ENCODE results near the gene FRMD3.
"Not testable (repeated sequence)": the region's sequence is repeated elsewhere in the genome, so short reads cannot be mapped to it uniquely, and the experiment has no call there.

FRMD3 gene

DNA sequence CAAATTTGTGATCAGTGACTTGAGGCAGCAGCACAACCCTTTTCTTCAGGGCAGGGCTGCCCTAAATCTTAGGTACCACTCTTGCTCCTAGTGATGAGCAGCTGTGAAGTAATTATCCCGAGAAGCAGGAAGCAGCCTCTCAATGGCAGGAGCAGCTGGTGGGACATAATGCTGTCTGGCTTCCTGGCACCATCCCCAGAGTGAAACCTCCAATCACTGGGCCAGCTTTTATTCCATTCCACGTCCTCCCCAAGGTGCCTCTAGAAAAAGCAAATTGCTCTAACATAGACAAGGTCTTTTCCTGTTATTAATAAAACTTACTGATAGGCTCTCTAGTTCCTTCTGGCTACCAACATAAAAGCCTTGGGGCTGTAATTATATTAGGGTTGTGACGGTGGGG is 154.0 kb downstream of the FRMD3 start:
- DNase-seq: no peak

DNA sequence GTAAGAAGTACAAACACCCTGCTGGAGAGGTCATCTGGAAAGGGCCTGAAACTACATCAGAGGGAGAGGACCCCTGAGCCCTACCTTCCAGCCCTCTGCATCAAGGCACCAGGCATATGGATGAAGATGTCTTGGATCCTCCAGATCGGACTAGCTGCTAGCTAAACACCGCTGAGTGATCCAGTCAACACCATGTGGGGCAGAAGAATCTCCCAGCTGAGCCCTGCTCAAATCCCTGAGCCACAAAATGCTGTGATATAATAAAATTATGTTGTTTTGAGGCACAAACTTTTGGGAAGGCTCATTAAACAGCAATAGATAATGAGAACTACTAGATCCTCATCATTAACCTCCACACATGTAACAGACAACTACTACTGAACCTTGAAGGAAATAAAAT is 155.2 kb downstream of the FRMD3 start:
- no peak for DNase-seq

DNA sequence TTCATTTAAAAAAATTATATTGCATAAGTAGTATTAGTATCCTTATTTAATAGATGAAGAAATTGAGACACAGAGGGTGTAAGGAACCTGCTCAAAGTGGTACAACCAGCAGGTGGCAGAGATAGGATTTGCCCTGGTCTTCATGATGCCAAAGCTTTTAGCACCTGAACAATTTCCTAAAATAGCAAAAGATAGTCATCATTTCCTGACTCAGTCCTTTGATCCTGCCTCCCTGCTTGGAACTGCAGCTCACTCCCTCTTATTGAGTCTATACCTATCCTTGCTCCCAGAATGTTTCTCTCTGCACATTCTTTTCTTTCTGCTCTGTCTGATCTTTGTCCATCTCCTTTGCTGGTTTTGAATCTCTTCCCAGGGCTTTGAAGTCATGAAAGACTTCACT is 155.8 kb downstream of the FRMD3 start:
- no peak for DNase-seq

DNA sequence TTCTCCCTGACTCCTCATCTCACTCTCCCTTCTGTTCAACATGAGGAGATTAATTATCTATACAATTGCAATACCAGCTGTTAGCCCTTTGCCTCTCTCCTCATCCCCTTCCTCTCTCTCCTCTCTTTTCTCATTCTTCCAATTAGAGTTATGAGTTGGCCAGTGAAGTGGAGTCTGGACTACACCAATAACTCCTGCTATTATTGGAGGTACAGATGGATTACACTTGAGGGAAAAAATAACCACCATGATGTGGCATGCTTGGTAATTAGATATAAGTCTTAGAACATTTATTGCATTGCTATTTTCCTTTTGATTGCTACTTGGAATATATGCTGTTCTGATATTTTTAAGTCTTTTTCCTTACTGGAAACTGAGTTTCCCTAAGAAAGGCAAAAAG is 159.2 kb downstream of the FRMD3 start:
- DNase-seq: no peak

DNA sequence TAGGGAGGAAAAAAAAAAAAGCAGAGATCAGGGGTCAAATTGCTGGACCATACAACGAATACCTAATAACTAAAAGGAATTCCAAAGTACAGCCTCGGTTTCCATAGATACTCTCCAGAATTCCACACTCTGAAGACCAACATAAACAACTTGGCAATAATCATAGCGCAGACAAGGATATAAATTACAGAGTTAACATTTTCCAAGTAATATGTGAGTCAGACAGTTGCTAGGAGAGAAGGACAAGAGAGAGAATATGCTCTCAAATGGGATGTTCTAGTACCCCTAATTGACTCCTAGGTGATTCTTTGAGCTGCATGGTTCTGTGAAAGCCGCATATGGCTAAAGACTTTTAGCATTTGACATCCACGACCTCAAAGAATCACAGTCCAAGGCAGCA is 165.2 kb downstream of the FRMD3 start:
- no peak for DNase-seq

DNA sequence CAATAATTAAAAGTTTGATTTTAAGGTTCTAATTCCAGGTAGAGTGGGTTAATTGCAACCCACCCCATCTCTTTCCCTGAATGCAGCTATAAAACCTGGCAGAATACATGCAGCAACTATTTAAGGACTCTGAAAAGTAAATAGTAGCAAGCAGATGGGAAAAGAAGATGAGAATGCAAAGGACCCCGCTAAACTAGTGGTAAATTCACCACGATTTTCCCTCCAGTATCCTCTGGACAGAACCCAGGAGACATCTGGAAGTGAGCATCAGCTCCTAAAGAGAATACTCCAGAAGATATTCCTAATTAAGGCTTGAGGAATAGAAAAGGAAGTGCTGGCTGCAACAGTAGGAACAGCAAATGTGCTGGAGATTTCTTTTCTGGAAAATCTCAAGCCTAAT is 170.9 kb downstream of the FRMD3 start:
- no peak for DNase-seq

DNA sequence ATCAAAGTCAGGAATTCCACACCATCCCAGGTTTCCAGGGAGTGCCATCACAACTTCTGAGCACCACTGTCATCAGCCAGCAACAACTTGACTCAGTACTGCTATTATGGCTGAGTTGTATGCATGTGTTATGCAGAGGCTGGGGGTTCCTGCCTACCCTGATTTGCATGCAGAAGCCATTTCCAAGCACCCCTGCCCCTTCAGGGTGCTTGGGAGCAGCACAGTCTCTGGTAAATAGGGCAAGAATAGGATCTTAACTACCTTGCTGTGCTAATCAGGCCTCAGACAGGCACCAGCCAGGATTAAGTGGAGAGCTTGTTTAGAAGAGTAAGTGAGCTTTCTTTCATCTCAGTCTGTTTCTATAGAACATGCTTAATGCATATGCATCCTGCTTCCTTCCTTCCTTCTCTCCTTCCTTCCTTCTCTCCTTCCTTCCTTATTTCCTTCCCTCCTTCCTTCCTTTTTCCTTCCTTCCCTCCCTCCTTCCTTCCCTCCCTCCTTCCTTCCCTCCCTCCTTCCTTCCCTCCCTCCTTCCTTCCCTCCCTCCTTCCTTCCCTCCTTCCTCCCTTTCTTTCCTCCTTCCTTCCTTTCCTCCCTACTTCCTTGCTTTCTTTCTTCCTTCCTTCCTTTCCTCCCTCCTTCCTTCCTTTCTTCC is 175.7 kb downstream of the FRMD3 start:
- no peak for DNase-seq

DNA sequence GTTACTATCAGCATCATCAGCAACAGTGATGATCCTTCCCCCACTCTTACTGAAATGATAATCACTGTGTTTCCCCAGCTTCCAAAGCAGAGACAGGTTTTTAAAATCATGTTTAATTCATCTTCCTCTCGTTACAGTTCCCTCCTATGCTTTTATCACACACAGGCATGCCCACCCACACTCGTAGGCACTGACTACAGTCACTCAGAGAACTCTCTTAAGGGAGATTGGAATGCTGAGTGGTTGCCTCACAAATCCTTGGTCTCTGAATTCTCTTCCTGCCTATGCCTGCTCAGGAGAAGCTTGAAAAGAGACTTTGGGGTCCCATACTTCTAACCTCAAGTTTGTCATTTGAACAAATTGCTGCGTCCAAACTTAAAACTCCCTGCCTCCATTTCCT is 179.2 kb downstream of the FRMD3 start:
- no peak for DNase-seq

DNA sequence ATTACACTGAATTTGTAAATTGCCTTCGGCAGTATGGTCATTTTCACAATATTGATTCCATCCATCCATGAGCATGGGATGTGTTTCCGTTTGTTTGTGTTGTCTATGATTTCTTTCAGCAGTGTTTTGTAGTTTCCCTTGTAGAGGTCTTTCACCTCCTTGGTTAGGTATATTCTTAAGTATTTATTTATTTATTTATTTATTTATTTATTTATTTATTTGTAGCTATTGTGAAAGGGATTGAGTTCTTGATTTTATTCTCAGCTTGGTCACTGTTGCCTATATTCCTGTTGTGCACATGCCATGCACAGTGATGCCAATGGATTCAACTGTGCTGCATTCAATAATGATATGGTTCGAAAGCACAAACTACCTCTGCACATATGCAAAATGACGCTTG is 179.7 kb downstream of the FRMD3 start:
- not testable (repeated sequence) for DNase-seq

DNA sequence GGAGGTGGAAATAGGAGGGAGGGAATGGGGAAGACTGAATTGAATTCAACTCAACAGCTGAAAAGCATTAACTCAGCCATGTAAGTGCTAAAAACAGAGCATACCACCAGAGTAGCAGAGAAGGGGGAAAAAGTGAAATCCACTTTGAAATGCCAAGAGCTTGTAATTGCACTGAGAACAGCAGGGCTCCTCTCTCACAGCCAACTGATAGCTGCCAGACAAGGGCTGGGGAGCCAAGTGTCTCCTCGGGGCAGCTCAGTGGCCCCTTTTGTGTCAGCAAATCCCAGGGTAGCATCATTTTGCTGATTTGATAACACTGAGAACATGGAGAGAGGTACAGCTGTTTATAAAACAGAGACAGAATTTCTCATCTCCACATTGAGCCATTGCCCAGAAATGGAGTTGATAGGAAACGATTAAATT is 182.5 kb downstream of the FRMD3 start:
- DNase-seq: no peak

DNA sequence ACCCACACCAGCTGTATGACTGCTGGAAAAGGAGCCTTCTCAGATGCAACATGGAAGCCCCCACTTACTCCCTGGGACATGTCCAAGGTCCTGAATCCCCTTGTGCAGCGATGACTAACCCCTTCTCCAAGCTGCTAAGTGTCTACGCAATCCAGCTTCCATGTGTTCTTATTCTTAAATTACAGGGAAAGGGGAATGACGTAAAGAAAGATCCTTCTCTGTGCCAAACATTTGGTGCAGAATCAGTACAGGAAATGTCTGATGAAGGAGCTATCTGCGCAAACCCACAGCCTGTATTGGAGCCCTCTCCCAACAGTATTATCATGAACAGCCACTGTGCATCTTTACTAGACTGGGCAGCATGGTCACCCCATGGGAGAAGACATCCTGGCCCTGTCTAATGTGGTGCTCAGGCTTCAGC is 183.2 kb downstream of the FRMD3 start:
- DNase-seq: no peak

DNA sequence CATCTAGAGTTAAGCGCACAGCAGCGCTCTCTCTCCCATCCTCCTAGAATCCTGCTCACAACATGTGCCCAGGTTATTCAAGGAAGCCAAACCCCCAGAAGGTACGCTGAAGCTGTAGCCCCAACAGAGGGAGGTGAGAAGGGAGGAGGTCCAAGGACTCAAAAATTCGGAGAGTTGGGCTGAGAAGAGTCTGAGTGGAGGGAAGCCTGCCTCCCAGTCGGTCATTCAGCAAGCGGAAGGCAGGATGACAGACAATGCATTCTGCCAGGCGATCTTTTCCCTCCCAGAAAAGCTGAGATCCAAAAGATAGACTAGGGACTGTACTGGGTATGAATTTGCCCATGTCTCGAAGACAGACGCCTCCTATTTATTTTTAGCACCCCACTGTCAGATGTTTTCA is 189.2 kb downstream of the FRMD3 start:
- no peak for DNase-seq

DNA sequence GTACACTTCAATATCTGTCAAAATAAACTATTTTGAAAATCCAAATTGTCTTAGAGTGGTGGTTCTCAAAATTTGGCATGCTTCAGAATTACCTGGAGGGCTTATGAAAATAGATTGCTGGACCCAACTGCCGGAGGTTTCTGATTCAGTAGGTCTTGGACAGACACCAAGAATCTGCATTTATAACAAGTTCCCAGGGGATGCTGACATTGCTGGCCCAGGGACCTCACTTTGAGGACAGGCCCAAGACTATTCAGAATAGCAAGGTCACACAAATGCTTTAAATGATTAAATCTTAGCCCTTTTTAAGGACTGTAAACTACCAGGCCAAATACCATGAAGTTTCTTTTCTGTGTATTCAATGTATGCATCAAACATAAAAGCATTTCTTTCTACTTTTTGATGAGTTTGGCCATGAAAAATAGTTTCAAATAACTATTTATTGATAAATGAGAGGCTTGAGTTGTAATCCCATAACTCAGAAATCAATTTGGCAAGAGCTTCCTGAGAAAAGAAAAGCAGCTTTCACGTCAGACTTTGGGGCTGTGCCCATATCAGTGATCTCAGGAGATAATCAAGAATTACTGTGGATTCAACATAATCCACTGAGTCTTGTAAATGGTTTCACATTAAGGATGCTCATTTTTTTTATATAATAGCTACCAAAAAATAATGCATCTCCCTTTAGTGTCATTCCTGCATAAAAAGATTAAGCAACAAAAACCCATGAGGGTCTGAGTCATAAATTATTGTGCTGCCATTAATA is 191.4 kb downstream of the FRMD3 start:
- no peak for DNase-seq

DNA sequence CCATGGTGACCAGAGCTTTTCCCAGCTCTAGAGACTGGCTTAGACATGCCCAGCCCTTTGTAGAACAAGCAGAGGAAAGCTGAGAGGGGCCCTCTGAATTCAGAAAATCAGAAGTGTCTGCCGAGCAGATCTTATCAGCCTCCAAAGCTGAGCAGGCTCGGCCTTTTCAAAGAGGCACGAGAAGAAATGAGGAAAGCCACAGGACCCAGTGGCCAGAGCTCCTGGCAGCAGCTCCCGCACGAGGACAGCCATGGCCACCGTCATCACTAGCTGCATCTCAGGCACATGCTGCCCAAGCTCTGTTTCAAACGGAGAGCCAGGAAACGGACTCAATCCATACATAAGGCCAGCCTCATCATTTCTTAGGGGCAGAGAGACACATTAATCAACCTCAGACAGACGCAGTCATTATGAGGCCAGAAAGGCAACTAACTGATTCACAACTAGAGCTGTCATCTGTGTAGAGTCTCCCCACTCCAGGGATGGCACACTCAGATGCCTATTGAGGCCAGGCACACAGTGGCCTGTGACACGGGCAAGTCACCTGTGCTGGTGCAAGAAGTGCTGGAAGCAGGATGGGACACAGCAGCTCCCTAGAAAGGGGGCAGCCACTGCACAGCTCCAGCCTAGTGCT is 194.7 kb downstream of the FRMD3 start:
- no peak for DNase-seq

DNA sequence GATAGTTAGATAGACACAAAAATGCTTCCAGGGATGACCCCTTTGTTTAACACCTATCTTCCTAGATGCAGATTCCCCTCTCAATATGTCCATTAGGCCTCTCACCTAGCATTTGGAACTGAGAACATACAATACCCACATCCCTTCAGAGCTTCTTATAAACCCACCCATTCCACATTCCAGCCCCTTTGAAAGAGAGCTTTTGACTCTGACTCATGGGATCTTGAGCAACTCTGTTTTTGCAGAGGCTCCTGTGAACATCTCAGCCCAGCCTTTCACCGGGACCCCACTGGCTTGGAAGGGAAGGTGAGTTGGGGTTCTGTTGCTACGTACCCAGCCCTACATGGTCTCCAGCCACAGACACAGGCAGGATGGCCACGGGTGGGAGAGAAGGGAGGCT is 195.5 kb downstream of the FRMD3 start:
- DNase-seq: no peak

DNA sequence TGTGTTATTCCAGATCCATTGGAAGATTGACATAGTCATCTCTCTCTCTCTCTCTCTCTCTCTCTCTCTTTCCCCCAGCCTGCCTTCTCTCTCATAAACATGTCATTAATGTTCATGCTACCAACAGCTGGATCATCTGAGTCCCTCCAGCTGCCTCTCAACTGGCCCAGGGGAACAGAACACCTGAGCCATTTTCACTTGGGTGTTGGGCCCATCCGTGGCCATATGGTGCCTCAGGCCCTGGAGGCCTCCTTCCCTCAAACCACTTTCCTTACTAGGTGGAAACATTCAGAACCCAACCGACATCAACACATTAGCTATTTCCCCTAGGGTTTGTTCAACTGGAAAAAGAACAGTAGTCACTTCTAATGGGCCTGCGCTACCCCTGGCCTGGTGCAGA is 196.2 kb downstream of the FRMD3 start:
- DNase-seq: no peak

DNA sequence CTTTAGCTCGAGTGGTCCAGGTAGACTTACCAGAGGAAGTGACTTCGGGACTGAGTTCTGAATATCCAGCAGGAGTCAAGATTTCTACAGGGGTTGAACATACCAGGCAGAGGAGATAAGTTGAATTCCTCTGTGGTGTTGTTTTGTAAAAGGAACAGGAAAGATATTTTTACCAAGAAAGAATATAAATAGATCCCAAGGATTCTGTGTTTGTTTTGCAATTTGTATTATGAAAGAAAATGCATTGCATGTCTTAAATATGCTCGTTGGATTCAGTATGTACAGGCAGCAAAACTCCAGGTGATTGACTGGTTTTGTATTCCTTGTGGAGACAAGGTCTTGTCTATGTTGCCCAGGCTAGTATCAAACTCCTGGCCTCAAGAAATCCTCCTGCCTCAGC is 197.8 kb downstream of the FRMD3 start:
- DNase-seq: no peak

DNA sequence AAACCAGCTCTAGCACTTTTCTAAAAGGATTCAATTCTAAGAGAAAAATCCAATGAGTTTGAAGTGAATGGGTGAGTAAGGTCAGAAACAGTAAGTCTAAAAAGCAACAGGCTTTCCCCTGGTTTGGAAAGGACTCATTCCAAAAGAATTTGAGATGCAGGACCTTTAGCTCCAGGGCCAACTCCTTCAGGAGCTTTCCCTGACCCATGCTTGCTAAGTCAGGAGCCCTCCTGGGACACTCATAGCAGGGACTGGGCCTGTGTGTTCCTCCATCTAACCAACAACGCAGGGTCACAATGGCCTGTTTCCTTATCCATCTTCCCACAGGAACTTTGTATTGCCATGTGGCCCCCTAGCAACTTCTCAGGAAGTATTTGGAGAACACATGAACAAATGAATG is 198.8 kb downstream of the FRMD3 start:
- no peak for DNase-seq

DNA sequence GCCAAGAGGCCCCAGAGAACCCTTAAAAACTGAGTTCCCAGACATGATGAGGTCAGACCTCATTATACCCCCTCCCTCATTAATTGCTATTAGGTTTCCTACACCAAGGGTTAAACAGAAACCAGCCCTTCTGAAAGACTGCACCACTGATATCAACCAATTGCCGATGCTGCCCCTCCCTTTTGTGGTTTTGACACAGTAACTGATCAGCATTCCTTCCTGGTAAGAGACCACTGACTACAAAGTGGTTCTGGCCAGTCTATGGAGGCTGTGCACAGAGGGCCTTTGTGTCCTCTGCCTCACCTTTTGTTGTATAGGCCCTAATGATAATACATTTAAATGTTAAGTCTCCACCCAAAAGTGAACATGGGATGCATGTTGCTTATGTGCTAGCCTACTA is 201.5 kb downstream of the FRMD3 start:
- no peak for DNase-seq

DNA sequence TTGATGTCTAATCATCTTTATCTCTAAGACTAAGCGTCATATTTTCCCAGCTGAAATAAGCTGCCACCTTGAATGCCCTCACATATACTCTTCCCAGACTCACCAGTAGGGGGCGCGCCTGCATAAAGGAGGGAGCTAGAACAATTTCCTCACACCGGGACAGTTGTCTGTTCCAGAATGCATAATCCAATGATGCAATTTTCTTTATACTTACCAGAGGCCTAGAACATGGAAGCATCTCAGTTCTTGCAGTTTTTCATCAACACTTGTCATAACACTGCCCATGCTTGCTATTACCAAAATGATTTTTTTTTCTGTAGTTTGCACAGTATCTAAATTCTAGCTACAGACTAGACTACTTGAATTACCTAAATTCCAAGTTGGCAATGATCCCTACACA is 203.9 kb downstream of the FRMD3 start:
- no peak for DNase-seq

DNA sequence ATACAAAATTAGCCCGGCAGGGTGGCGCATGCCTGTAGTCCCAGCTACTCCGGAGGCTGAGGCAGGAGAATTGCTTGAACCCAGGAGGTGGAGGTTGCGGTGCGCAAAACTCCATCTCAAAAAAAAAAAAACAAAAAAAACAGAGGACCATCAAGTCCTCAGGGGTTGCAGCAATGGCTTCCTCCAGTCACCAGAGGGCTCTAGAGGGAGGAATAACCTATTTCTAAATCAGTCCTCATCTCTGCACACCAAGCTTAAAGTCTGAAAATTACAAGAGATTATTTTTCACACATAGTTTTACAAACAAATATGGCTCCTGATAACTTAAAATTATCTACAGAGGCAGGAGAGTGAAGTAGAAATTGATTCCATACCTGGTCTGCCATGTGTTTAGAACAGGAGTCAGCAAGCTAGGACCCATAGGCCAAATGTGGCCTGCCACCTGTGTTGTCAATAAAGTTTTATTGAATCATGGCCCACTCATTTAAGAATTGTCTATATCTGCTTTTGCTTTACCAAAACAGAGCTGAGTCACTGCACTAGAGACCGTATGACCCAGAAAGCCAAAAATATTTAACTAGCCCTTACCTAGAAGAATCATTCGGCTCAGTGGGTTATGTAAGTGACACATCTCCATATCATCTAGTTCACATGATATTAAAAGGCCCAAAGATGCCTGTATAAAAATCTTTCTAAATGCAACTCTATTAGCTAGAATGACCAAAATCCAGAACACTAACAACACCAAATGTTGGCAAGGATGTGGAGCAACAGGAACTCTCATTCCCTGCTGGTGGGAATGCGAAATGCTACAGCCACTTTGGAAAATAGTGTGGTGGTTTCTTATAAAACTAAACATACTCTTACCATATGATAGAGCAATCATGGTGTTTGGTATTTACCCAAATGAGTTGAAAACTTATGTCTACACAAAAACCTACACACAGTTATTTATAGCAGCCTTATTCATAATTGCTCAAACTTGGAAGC is 207.7 kb downstream of the FRMD3 start:
- DNase-seq: no peak

DNA sequence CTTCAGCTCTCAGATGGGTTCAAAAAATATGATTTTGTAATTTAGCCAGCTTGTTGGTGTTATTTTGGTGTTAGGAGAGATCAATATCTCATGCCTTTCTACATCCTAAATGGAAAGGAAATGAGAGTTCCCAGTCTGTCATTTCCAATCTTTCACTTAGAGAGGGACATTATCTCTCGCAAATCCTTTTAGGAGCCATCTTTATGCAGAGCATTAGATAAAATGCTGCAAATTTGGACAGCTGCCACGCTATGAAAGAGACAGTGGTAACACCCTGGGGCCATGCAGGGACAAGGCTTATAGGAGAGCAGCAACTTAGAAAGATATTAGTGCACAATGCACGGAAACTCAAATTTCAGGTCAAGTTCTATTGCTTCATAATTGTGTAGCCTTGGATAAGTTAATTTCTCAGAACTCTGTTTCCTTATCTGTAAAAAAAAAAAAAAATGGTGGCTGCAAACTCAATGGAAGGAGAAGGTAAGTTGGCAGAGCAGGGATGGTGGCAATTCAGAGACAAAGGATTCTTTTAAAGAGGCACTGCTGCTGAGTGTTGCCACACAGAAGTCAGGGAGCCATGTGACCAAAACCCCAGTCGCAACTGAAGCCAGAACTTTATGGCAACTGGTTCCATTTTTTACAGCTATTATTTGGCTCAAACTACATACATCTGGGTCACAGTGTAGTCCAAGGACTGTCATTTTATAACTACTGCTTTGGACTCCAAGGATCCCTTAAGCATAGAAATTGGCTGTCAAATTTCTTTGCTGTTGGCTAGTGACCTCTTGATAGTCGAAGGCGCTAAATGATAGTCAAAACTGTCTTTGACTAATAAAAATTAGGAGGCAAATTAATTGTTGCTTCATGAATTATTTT is 210.2 kb downstream of the FRMD3 start:
- no peak for DNase-seq

Data from cerebellar nuclear complex (tissue), 1 donor.